HepG2 (cell line): Measurements from ENCODE around the gene TPGS1. TPM values are rescaled to one million over a fixed set of nuclear protein-coding genes. Genes with fewer than 3 reads are reported as not detected.

Source experiments
- ATAD3A ChIP-seq: sonication (generic); formaldehyde crosslinking; IDR thresholded peaks from 2 replicates; pipeline ENCODE4 v1.4.0; 2020; ENCODE audit warnings: missing genetic modification reagents
- FOSL2 ChIP-seq: sonication (generic); formaldehyde crosslinking; IDR thresholded peaks from 2 replicates; pipeline ENCODE4 v1.4.0; 2020; ENCODE audit warnings: missing genetic modification reagents
- FOXJ3 ChIP-seq: sonication (generic); formaldehyde crosslinking; IDR thresholded peaks from 2 replicates; pipeline ENCODE4 v1.4.0; 2020; ENCODE audit warnings: missing genetic modification reagents, mild to moderate bottlenecking, borderline replicate concordance
- HOXD1 ChIP-seq: sonication (generic); formaldehyde crosslinking; IDR thresholded peaks from 2 replicates; pipeline ENCODE4 v1.5.0; 2020; ENCODE audit warnings: missing genetic modification reagents
- KLF16 ChIP-seq, 2 experiments: sonication (generic) in 1 of 2; formaldehyde crosslinking in 1 of 2; IDR thresholded peaks; 2 replicates each; pipeline versions ENCODE4 v1.6.1 to v1.8.0; 2016 to 2023; ENCODE audit warnings: missing genetic modification reagents in 2 of 2, missing compliant biosample characterization in 1 of 2
- NFAT5 ChIP-seq: sonication (generic); formaldehyde crosslinking; IDR thresholded peaks from 2 replicates; pipeline ENCODE4 v1.4.0; 2020; ENCODE audit warnings: missing genetic modification reagents
- NFYB ChIP-seq: sonication (generic); formaldehyde crosslinking; IDR thresholded peaks from 2 replicates; pipeline ENCODE4 v1.4.0; 2020; ENCODE audit warnings: missing genetic modification reagents
- NFYC ChIP-seq: IDR thresholded peaks from 2 replicates; pipeline ENCODE4 v1.6.1; 2016; ENCODE audit warnings: missing genetic modification reagents, missing compliant biosample characterization
- SCMH1 ChIP-seq: sonication (generic); formaldehyde crosslinking; IDR thresholded peaks from 2 replicates; pipeline ENCODE4 v1.9.0; 2021; ENCODE audit warnings: missing genetic modification reagents, mild to moderate bottlenecking, borderline replicate concordance
- SP4 ChIP-seq: sonication (generic); formaldehyde crosslinking; IDR thresholded peaks from 2 replicates; pipeline ENCODE4 v1.8.1; 2023; ENCODE audit warnings: mild to moderate bottlenecking, missing genetic modification reagents
- ZKSCAN1 ChIP-seq: fragments of 150-350 bp; IDR thresholded peaks from 2 replicates; pipeline ENCODE4 v1.6.1; 2014; ENCODE audit warnings: low read length
- ZNF124 ChIP-seq: sonication (generic); formaldehyde crosslinking; IDR thresholded peaks from 2 replicates; pipeline ENCODE4 v1.4.0; 2020; ENCODE audit warnings: missing genetic modification reagents
- ZNF251 ChIP-seq: sonication (generic); formaldehyde crosslinking; IDR thresholded peaks from 2 replicates; pipeline ENCODE4 v1.9.0; 2021; ENCODE audit warnings: mild to moderate bottlenecking, missing genetic modification reagents
- ZNF276 ChIP-seq: sonication (generic); formaldehyde crosslinking; IDR thresholded peaks from 2 replicates; pipeline ENCODE4 v1.4.0; 2020; ENCODE audit warnings: mild to moderate bottlenecking, low read depth, missing genetic modification reagents
- ZNF501 ChIP-seq: sonication (generic); formaldehyde crosslinking; IDR thresholded peaks from 2 replicates; pipeline ENCODE4 v1.5.1; 2020; ENCODE audit warnings: mild to moderate bottlenecking, moderate library complexity, missing genetic modification reagents
- ZNF691 ChIP-seq: sonication (generic); formaldehyde crosslinking; IDR thresholded peaks from 2 replicates; pipeline ENCODE4 v1.4.0; 2020; ENCODE audit warnings: missing genetic modification reagents, low read depth, mild to moderate bottlenecking, borderline replicate concordance
- ZNF710 ChIP-seq: sonication (generic); formaldehyde crosslinking; IDR thresholded peaks from 2 replicates; pipeline ENCODE4 v1.5.0; 2020; ENCODE audit warnings: mild to moderate bottlenecking, missing genetic modification reagents, borderline replicate concordance
- ZNF746 ChIP-seq: sonication (generic); formaldehyde crosslinking; IDR thresholded peaks from 2 replicates; pipeline ENCODE4 v1.8.0; 2022; ENCODE audit warnings: mild to moderate bottlenecking, missing genetic modification reagents
- ZNF891 ChIP-seq: sonication (generic); formaldehyde crosslinking; IDR thresholded peaks from 2 replicates; pipeline ENCODE4 v1.5.0; 2020; ENCODE audit warnings: mild to moderate bottlenecking, missing genetic modification reagents
- polyA plus RNA-seq, 8 experiments: library from polyadenylated mRNA; depleted of rRNA in 3 of 8; stranded (reverse) in 7 of 8; unstranded in 1 of 8; fragments of >200 nt; fragmentation: Illumina TruSeq in 4 of 8; extraction: Trizol in 4 of 8; gene quantifications; 2 replicates each; pipeline versions ENCODE4 v1.2.1 to v1.2.3, GENCODE V29; 2011 to 2016; ENCODE audit warnings: low read depth in 4 of 8, missing spikeins in 1 of 8, mixed read lengths in 1 of 8; ENCODE audit not compliant: insufficient read depth in 1 of 8
- total RNA-seq, 5 experiments: library from RNA; depleted of rRNA; stranded (reverse); fragments of >200 nt; fragmentation: Illumina TruSeq; extraction: Trizol; gene quantifications; 2 replicates each; pipeline ENCODE4 v1.2.3, GENCODE V29; 2016; ENCODE audit warnings: low read depth in 1 of 5

The TPGS1 gene
- total and polyA plus RNA-seq, 2 of the 13 experiments (the other 11 are each of a cell fraction or from before 2014, with no cell fraction given), result 1.1 to 6.2 TPM

- TF ChIP-seq ZNF276 (CRISPR knock-in tag) (0 out of 2 replicates have a peak, but pooled peaks have one; percentile 37), FOXJ3 (CRISPR knock-in tag) (peak; percentile 33; the same call in 1 of the 2 replicates), FOSL2 (peak; percentile 40), ZNF746 (peak; percentile 99), ZNF501 (CRISPR knock-in tag) (peak; percentile 64; the same call in 1 of the 2 replicates), ZNF891 (CRISPR knock-in tag) (no peak), NFYC (CRISPR knock-in tag) (peak; percentile 65), NFYB (CRISPR knock-in tag) (peak; percentile 47), ATAD3A (CRISPR knock-in tag) (no peak), NFAT5 (CRISPR knock-in tag) (no peak), ZNF710 (CRISPR knock-in tag) (no peak; the same call in 1 of the 2 replicates), ZKSCAN1 (no peak), SP4 (peak; percentile 87), HOXD1 (CRISPR knock-in tag) (peak; percentile 66; the same call in 1 of the 2 replicates), KLF16 (CRISPR knock-in tag; IDR thresholded peaks at IDR 0.05) (peak in 1 of 2 experiments; percentile 46; a peak in 1 of 4 replicates), ZNF691 (0 out of 2 replicates have a peak, but pooled peaks have one; percentile 38), ZNF124 (CRISPR knock-in tag) (no peak), ZNF251 (CRISPR knock-in tag) (no peak), SCMH1 (CRISPR knock-in tag) (no peak)
Observed at GRCh38 chr19:524062-524674, 16.9 kb downstream of the TPGS1 start (continued).
